WTC11 (cell line): ENCODE measurements around the gene SAE1. TPM values are rescaled to one million over a fixed set of nuclear protein-coding genes. Genes with fewer than 3 reads are reported as not detected.
A peak's percentile ranks its signal among the peaks of the same experiment; 100 is the strongest.

ENCODE experiments used
- ATAC-seq: fragments of 200-7000 bp; cut with Tn5 transposase; 2 replicates; pipeline ENCODE4 v1.10.0; 2021; ENCODE audit warnings: mild to moderate bottlenecking, moderate library complexity
- CTCF ChIA-PET: fragments of 300-600 bp; sonication (Branson Sonifier 250); formaldehyde crosslinking; loops from one replicate; lab custom pipeline; 2021; ENCODE audit warnings: antibody characterized with exemption; lab: Charles Lee
- POLR2A ChIA-PET: fragments of 350-600 bp; sonication (Branson Sonifier 250); formaldehyde crosslinking; loops from one replicate; lab custom pipeline; 2021; ENCODE audit warnings: antibody characterized with exemption; lab: Charles Lee
- DNase-seq: peaks from one replicate; pipeline ENCODE4 v3.0.0; 2021; ENCODE audit warnings: low spot score
- H3K27ac Mint-ChIP-seq: 2 replicates; pipeline ENCODE4 v1.8.0; 2021; ENCODE audit warnings: mixed read lengths
- H3K27me3 Mint-ChIP-seq: 2 replicates; pipeline ENCODE4 v1.8.0; 2021; ENCODE audit warnings: low read depth, mild to moderate bottlenecking, moderate library complexity, mixed read lengths
- H3K36me3 Mint-ChIP-seq: 2 replicates; pipeline ENCODE4 v1.8.0; 2021; ENCODE audit warnings: mixed read lengths
- H3K4me1 Mint-ChIP-seq: 2 replicates; pipeline ENCODE4 v1.8.0; 2022; ENCODE audit warnings: mixed read lengths
- H3K4me3 Mint-ChIP-seq: 2 replicates; pipeline ENCODE4 v1.8.0; 2021; ENCODE audit warnings: mild to moderate bottlenecking, moderate library complexity, mixed read lengths
- H3K9me3 Mint-ChIP-seq: 2 replicates; pipeline ENCODE4 v1.8.0; 2021; ENCODE audit warnings: mixed read lengths
- EMX1 ChIP-seq: fragments of 250-450 bp; sonication (Bioruptor Pico); IDR thresholded peaks from 2 replicates; pipeline ENCODE4 v1.8.0; 2021; ENCODE audit warnings: mild to moderate bottlenecking
- ESRRA ChIP-seq: sonication (generic); formaldehyde crosslinking; IDR thresholded peaks from 2 replicates; pipeline ENCODE4 v1.8.1; 2022; ENCODE audit warnings: mild to moderate bottlenecking, missing genetic modification reagents, borderline replicate concordance
- SP1 ChIP-seq: sonication (generic); formaldehyde crosslinking; conservative IDR thresholded peaks from 2 replicates; pipeline ENCODE4 v1.8.1; 2022; ENCODE audit warnings: missing genetic modification reagents
- TCF7 ChIP-seq: sonication (generic); formaldehyde crosslinking; IDR thresholded peaks from 2 replicates; pipeline ENCODE4 v1.8.0; 2022; ENCODE audit warnings: mild to moderate bottlenecking, low read depth, missing genetic modification reagents, moderate library complexity
- ZBTB43 ChIP-seq: sonication (generic); formaldehyde crosslinking; IDR thresholded peaks from 2 replicates; pipeline ENCODE4 v1.8.1; 2023; ENCODE audit warnings: mild to moderate bottlenecking, missing genetic modification reagents
- ZNF232 ChIP-seq: sonication (generic); formaldehyde crosslinking; IDR thresholded peaks from 2 replicates; pipeline ENCODE4 v1.8.0; 2022; ENCODE audit warnings: mild to moderate bottlenecking, missing genetic modification reagents
- total RNA-seq: library from RNA; stranded (reverse); gene quantifications from 3 replicates; pipeline ENCODE4 v1.2.3, GENCODE V29; 2021
- TF ChIP-seq, protein P1 (sequence below): sonication (generic); formaldehyde crosslinking; IDR thresholded peaks from 2 replicates; pipeline ENCODE4 v1.8.0; 2023; ENCODE audit warnings: mild to moderate bottlenecking, missing genetic modification reagents
- TF ChIP-seq, protein P2 (sequence below): sonication (generic); formaldehyde crosslinking; IDR thresholded peaks from 2 replicates; pipeline ENCODE4 v1.8.0; 2022; ENCODE audit warnings: missing genetic modification reagents
- TF ChIP-seq, protein P3 (sequence below): fragments of 250-450 bp; sonication (Bioruptor Pico); IDR thresholded peaks from 2 replicates; pipeline ENCODE4 v1.8.0; 2021; ENCODE audit warnings: mild to moderate bottlenecking
- TF ChIP-seq, protein P4 (sequence below): sonication (generic); formaldehyde crosslinking; conservative IDR thresholded peaks from 2 replicates; pipeline ENCODE4 v1.8.1; 2023; ENCODE audit warnings: mild to moderate bottlenecking, low read depth, missing genetic modification reagents, moderate library complexity
- TF ChIP-seq, protein P5 (sequence below): sonication (generic); formaldehyde crosslinking; IDR thresholded peaks from 2 replicates; pipeline ENCODE4 v1.8.0; 2022; ENCODE audit warnings: mild to moderate bottlenecking, missing genetic modification reagents

The SAE1 gene
- total RNA-seq, 1 experiment from 2014 or later, result 224 TPM

DNA sequence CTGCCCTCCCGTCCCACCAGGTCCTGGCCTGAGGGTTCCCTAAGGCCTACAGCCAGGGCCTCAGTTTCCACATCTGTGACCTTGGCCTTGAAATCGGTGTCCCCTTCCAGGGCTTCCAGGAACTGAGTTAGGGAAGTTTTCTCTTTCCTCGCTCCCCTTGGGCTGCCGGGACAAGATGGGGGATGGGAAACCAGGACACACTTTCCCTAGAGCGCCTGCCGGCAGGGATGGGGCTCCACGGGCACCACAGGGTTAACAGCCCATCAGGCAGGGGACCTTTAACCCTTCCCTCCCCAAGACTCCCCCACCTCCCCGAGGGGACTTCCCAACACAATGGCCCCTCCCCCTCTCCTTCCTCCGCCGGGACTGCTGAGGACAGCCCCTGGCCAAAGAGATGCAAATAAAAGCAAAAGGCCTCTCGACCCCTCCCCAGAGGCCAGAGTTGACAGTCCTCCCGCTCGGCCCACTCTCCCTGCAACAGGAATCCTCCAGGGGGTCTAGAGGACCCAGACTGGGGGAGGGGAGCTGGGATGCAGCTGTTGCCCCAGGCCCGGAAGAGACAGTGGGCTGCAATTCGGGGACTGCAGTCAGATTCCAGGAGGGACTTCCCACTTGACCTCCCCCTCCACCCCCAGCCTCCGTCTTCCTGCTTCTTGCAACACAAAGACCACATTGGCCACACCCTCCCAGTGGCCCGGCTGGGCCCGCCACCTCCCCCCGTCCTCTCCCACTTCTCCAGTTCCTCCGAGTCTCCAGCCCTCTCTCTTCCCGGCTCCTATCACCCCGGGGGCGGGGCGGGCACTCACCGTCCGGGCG is 96.9 kb downstream of the SAE1 start (continued):
- TF ChIP-seq, protein P1, sequence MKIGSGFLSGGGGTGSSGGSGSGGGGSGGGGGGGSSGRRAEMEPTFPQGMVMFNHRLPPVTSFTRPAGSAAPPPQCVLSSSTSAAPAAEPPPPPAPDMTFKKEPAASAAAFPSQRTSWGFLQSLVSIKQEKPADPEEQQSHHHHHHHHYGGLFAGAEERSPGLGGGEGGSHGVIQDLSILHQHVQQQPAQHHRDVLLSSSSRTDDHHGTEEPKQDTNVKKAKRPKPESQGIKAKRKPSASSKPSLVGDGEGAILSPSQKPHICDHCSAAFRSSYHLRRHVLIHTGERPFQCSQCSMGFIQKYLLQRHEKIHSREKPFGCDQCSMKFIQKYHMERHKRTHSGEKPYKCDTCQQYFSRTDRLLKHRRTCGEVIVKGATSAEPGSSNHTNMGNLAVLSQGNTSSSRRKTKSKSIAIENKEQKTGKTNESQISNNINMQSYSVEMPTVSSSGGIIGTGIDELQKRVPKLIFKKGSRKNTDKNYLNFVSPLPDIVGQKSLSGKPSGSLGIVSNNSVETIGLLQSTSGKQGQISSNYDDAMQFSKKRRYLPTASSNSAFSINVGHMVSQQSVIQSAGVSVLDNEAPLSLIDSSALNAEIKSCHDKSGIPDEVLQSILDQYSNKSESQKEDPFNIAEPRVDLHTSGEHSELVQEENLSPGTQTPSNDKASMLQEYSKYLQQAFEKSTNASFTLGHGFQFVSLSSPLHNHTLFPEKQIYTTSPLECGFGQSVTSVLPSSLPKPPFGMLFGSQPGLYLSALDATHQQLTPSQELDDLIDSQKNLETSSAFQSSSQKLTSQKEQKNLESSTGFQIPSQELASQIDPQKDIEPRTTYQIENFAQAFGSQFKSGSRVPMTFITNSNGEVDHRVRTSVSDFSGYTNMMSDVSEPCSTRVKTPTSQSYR (CRISPR knock-in tag), result peak; percentile 98
- peak; percentile 77 for TF ChIP-seq SP1
- TF ChIP-seq ZBTB43, result 0 out of 2 replicates have a peak, but pooled peaks have one; percentile 20
- TF ChIP-seq ZNF232 (CRISPR knock-in tag), result no peak
- no peak for TF ChIP-seq ESRRA (CRISPR knock-in tag)
- TF ChIP-seq, protein P2, sequence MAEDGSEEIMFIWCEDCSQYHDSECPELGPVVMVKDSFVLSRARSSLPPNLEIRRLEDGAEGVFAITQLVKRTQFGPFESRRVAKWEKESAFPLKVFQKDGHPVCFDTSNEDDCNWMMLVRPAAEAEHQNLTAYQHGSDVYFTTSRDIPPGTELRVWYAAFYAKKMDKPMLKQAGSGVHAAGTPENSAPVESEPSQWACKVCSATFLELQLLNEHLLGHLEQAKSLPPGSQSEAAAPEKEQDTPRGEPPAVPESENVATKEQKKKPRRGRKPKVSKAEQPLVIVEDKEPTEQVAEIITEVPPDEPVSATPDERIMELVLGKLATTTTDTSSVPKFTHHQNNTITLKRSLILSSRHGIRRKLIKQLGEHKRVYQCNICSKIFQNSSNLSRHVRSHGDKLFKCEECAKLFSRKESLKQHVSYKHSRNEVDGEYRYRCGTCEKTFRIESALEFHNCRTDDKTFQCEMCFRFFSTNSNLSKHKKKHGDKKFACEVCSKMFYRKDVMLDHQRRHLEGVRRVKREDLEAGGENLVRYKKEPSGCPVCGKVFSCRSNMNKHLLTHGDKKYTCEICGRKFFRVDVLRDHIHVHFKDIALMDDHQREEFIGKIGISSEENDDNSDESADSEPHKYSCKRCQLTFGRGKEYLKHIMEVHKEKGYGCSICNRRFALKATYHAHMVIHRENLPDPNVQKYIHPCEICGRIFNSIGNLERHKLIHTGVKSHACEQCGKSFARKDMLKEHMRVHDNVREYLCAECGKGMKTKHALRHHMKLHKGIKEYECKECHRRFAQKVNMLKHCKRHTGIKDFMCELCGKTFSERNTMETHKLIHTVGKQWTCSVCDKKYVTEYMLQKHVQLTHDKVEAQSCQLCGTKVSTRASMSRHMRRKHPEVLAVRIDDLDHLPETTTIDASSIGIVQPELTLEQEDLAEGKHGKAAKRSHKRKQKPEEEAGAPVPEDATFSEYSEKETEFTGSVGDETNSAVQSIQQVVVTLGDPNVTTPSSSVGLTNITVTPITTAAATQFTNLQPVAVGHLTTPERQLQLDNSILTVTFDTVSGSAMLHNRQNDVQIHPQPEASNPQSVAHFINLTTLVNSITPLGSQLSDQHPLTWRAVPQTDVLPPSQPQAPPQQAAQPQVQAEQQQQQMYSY (CRISPR knock-in tag), result no peak
- TF ChIP-seq, protein P3, sequence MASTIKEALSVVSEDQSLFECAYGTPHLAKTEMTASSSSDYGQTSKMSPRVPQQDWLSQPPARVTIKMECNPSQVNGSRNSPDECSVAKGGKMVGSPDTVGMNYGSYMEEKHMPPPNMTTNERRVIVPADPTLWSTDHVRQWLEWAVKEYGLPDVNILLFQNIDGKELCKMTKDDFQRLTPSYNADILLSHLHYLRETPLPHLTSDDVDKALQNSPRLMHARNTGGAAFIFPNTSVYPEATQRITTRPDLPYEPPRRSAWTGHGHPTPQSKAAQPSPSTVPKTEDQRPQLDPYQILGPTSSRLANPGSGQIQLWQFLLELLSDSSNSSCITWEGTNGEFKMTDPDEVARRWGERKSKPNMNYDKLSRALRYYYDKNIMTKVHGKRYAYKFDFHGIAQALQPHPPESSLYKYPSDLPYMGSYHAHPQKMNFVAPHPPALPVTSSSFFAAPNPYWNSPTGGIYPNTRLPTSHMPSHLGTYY (CRISPR knock-in tag), result 0 out of 2 replicates have a peak, but pooled peaks have one; percentile 57
- TF ChIP-seq TCF7 (CRISPR knock-in tag), result no peak
- TF ChIP-seq, protein P4, sequence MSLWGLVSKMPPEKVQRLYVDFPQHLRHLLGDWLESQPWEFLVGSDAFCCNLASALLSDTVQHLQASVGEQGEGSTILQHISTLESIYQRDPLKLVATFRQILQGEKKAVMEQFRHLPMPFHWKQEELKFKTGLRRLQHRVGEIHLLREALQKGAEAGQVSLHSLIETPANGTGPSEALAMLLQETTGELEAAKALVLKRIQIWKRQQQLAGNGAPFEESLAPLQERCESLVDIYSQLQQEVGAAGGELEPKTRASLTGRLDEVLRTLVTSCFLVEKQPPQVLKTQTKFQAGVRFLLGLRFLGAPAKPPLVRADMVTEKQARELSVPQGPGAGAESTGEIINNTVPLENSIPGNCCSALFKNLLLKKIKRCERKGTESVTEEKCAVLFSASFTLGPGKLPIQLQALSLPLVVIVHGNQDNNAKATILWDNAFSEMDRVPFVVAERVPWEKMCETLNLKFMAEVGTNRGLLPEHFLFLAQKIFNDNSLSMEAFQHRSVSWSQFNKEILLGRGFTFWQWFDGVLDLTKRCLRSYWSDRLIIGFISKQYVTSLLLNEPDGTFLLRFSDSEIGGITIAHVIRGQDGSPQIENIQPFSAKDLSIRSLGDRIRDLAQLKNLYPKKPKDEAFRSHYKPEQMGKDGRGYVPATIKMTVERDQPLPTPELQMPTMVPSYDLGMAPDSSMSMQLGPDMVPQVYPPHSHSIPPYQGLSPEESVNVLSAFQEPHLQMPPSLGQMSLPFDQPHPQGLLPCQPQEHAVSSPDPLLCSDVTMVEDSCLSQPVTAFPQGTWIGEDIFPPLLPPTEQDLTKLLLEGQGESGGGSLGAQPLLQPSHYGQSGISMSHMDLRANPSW (CRISPR knock-in tag), result no peak

DNA sequence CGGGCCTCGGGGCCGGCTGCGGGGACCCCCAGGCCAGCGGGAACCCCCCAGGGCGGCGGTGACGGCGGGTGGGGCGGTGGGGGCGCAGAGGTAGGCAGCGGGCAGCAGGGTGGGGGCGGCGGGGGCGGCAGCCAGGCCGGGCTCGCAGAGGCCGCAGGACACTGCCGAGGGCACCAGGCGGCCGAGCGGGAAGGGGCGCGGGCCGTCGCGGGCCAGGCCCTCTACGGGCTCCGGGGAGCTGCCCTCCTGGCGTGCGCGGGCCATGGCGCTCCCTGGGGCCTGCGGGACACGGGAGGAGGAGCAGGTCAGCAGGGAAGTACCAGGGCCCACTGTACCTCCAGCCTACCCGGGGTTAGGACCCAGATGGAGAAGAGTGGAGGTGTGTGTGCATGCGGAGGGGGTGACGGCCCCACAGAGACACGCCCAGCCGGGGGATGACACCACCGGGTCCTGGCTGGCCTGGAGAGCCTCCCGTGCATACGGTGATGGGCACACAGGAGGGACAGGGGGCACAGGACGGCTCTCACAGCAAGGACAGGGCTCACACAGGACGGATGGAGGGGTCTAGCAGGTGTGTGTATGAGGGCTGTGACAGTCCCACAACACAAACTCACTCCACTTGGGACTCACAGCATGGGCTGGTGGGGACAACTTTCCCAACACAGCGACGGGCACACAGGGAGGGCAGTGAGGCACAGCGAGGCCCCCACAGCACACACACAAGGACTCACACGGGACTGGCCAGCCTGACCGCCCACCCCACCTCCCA is 97.7 kb downstream of the SAE1 start:
- peaks cover 8% of the 10 kb centered on the region for H3K36me3 Mint-ChIP-seq
- H3K9me3 Mint-ChIP-seq, result no peaks in the 10 kb centered on the region
- peak; percentile 1 for ATAC-seq
- H3K4me3 Mint-ChIP-seq, result no peak overlapping the region
- DNase-seq, result peak; percentile 54
- CTCF ChIA-PET, result interaction anchor here (0.7 to 9.0 kb wide), 5 partner anchors 12 to 46 kb away, joined by 4 to 136 read pairs (median 8); partner anchors contain the start of genes CCDC9 and INAFM1
- H3K4me1 Mint-ChIP-seq, result peaks cover 27% of the 10 kb centered on the region
- H3K27me3 Mint-ChIP-seq, result no peaks in the 10 kb centered on the region; the same call in 1 of the 2 replicates
- no peak overlapping the region for H3K27ac Mint-ChIP-seq
- POLR2A ChIA-PET, result interaction anchor here (0.6 to 3.9 kb wide), 6 partner anchors 12 to 115 kb away, joined by 3 to 61 read pairs (median 18); partner anchors contain the start of genes CCDC9 and ZC3H4
- TF ChIP-seq, protein P1 (CRISPR knock-in tag), result peak; percentile 49; the same call in 1 of the 2 replicates
- TF ChIP-seq, protein P5, sequence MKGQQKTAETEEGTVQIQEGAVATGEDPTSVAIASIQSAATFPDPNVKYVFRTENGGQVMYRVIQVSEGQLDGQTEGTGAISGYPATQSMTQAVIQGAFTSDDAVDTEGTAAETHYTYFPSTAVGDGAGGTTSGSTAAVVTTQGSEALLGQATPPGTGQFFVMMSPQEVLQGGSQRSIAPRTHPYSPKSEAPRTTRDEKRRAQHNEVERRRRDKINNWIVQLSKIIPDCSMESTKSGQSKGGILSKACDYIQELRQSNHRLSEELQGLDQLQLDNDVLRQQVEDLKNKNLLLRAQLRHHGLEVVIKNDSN (CRISPR knock-in tag), result 0 out of 2 replicates have a peak, but pooled peaks have one; percentile 25
- no peak for TF ChIP-seq EMX1 (CRISPR knock-in tag)
